ENCODE results near the gene KCND3. TPM values are rescaled to one million over a fixed set of nuclear protein-coding genes. Genes with fewer than 3 reads are reported as not detected.
A peak's percentile ranks its signal among the peaks of the same experiment; 100 is the strongest.

KCND3 gene
- total RNA-seq (ENCODE audit: low replicate concordance), result 1.2 and 2.2 TPM in 2 replicates
- long read RNA-seq, partial matches to known transcripts, result 0 of 3 reads
- long read RNA-seq, other reads (novel, unspliced or antisense), result 3 of 3 reads

DNA sequence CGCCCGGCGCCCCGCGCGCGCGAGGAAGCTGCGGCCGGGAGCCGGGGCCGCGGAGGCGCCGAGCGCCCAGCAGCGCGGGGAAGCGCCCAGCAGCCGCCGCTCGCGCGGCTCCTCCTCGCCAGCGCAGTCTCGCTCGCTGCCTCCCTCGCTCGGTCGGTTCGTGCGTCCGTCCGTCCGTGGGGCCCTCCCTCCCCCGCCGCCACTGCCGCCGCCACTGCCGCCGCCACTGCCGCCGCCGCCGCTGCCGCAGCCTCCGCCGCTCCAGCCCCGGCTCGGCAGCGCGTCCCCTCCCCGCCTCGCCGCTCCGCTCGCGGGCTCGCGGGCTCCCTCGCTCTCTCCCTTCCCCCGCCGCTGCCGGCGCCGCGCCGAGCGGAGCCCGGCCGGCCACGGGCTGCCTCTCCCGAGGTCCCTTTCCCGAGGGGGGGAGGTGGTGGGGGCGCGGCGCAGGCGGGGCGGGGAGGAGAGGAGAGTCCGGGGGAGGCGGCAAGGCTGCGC lies at the start of gene KCND3:
Gene KCND3, minus strand, starts transcription at position 138 of the 495 bp plus-strand sequence.
- DNase-seq (ENCODE audit: extremely low spot score, unreplicated experiment), result peak; percentile 70
- Mint-ChIP-seq H3K27ac (peak within 1 kb of the TSS; percentile 29), H3K27me3 (peaks cover 91% of the 10 kb centered on the region), H3K4me3 (peak within 1 kb of the TSS; percentile 87), H3K4me1 (ENCODE audit: unreplicated experiment) (no peaks in the 10 kb centered on the region), H3K36me3 (no peaks in the 10 kb centered on the region), H3K9me3 (no peaks in the 10 kb centered on the region)
- TF ChIP-seq, protein P1, sequence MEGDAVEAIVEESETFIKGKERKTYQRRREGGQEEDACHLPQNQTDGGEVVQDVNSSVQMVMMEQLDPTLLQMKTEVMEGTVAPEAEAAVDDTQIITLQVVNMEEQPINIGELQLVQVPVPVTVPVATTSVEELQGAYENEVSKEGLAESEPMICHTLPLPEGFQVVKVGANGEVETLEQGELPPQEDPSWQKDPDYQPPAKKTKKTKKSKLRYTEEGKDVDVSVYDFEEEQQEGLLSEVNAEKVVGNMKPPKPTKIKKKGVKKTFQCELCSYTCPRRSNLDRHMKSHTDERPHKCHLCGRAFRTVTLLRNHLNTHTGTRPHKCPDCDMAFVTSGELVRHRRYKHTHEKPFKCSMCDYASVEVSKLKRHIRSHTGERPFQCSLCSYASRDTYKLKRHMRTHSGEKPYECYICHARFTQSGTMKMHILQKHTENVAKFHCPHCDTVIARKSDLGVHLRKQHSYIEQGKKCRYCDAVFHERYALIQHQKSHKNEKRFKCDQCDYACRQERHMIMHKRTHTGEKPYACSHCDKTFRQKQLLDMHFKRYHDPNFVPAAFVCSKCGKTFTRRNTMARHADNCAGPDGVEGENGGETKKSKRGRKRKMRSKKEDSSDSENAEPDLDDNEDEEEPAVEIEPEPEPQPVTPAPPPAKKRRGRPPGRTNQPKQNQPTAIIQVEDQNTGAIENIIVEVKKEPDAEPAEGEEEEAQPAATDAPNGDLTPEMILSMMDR (conservative IDR thresholded peaks at IDR 0.05), result no peak

DNA sequence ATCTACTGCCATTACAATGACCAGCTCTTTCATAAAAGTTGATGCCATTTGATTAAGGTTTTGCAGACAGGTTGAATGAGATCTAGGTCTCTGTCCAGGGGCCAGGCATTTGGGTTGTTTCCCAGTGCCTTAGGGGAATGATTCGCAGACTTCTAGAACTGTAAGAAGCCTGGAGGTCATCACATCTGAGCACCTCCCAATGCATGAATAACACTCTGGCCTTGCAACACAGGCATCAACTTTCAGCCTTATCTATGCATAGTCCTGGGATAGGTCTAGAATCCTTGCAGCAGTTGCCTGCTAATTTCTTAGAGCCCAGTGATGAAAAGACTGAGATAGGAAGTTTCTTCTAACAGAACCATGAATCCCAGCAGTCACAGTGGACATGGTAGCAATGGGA lies 44.8 kb upstream of the KCND3 start:
- H3K4me1 Mint-ChIP-seq (ENCODE audit: unreplicated experiment), result peaks cover 3% of the 10 kb centered on the region
- H3K9me3 Mint-ChIP-seq, result no peaks in the 10 kb centered on the region
- H3K27ac Mint-ChIP-seq, result no peak overlapping the region
- no peaks in the 10 kb centered on the region for H3K36me3 Mint-ChIP-seq
- peaks cover 21% of the 10 kb centered on the region for H3K27me3 Mint-ChIP-seq
- DNase-seq (ENCODE audit: extremely low spot score, unreplicated experiment), result no peak
- H3K4me3 Mint-ChIP-seq, result no peak overlapping the region
- TF ChIP-seq, protein P1 (conservative IDR thresholded peaks at IDR 0.05), result no peak

DNA sequence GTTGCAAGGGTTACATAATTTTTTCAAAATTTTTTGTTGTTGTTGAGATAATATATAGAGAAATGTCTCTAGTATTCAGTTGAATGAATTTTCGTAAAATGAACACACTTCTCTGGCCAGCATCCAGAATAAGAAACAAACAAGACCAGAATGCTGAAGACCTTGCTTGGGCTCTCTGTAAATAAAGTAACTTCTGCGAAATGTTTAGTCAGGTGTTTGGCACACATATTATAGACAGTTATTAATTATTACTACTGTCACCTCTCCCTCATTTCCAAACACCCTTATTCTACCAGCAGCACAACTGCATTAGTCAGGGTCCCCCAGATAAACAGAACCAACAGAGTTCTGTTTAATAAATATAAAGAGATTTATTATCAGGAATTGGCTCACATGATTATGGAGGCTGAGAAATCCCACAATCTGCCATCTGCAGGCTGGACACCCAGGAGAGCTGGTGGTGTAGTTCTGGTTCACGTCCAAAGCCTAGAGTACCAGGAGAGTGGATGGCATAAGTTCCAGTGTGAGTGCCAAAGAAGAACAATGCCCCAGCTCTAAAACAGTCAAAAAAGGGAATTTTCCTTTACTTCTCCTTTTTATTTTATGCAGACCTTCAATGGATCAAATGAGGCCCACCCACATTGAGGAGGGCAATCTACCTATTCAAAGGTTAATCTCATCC lies 44.1 kb upstream of the KCND3 start:
- Mint-ChIP-seq H3K36me3 (no peaks in the 10 kb centered on the region), H3K27ac (no peak overlapping the region), H3K27me3 (peaks cover 22% of the 10 kb centered on the region), H3K9me3 (no peaks in the 10 kb centered on the region), H3K4me3 (no peak overlapping the region), H3K4me1 (ENCODE audit: unreplicated experiment) (peaks cover 3% of the 10 kb centered on the region)
- TF ChIP-seq, protein P1 (conservative IDR thresholded peaks at IDR 0.05), result no peak
- no peak for DNase-seq (ENCODE audit: extremely low spot score, unreplicated experiment)

DNA sequence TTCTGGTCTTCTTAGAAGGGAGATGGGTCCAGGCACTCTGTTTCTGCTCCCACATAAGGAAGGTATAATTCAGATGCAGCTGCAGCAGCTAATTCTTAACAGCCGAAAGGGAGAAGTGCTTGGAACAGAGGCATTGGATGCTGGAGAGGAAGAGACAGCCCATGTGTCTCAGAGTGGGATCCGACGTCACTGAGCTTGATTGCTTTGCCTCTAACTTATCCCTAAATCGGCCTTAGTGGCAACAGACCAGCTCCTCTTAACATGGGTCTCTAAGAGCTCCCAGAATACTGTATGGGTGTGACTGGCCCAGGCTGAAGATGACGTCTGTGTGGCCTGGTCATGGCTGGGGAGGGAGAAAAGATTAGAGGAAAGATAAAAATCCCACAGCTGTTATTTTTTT lies 40.7 kb upstream of the KCND3 start:
- no peak overlapping the region for H3K27ac Mint-ChIP-seq
- no peaks in the 10 kb centered on the region for H3K36me3 Mint-ChIP-seq
- TF ChIP-seq, protein P1 (conservative IDR thresholded peaks at IDR 0.05), result no peak
- no peaks in the 10 kb centered on the region for H3K9me3 Mint-ChIP-seq
- DNase-seq (ENCODE audit: extremely low spot score, unreplicated experiment), result no peak
- no peak overlapping the region for H3K4me3 Mint-ChIP-seq
- H3K4me1 Mint-ChIP-seq (ENCODE audit: unreplicated experiment), result peaks cover 3% of the 10 kb centered on the region
- peaks cover 27% of the 10 kb centered on the region for H3K27me3 Mint-ChIP-seq

DNA sequence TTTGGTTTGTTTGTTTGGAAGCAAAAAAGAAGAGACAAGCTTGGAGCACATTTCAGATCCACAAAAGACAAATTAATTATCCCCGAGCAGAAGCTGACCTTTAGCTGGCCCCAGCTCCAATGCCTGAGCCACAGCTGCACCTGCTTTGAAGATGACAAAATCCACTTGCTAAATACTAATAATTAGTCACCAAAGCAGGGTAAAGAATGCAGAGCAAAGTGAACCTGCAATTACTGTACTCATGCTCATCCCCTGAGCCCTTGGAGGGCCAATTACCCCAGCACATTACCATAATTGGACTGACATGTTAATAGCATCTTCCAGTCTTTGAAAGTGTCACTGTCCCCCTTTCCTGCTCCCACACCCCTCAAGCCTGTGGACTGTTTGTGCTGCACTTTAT lies 38.2 kb upstream of the KCND3 start:
- Mint-ChIP-seq H3K27me3 (peaks cover 22% of the 10 kb centered on the region), H3K4me1 (ENCODE audit: unreplicated experiment) (peaks cover 3% of the 10 kb centered on the region), H3K4me3 (no peak overlapping the region), H3K9me3 (no peaks in the 10 kb centered on the region), H3K27ac (no peak overlapping the region), H3K36me3 (no peaks in the 10 kb centered on the region)
- TF ChIP-seq, protein P1 (conservative IDR thresholded peaks at IDR 0.05), result no peak
- no peak for DNase-seq (ENCODE audit: extremely low spot score, unreplicated experiment)

All from type B pancreatic cell (in vitro differentiated cells).